GM06990 (cell line): ENCODE results near the gene KLF18.

ENCODE experiments used
- DNase-seq: peaks from one replicate; pipeline ENCODE4 v3.0.0-alpha.2; 2011; ENCODE audit not compliant: insufficient read length; ENCODE audit errors: extremely low read depth
- H3K27me3 ChIP-seq: replicated peaks from 2 replicates; pipeline ENCODE4 v1.6.0; 2011; ENCODE audit warnings: low read length; ENCODE audit not compliant: control insufficient read depth, insufficient read depth
- H3K36me3 ChIP-seq: 2 replicates; pipeline ENCODE4 v1.5.1; 2011; ENCODE audit warnings: low read length; ENCODE audit not compliant: control insufficient read depth, insufficient read depth
- H3K4me3 ChIP-seq: replicated peaks from 2 replicates; pipeline ENCODE4 v1.5.1; 2011; ENCODE audit warnings: low read depth, mild to moderate bottlenecking, control low read depth, low read length
- TF ChIP-seq, protein P1 (sequence below): IDR thresholded peaks from 2 replicates; pipeline ENCODE4 v1.5.1; 2011; ENCODE audit warnings: low read length, control low read depth, mild to moderate bottlenecking, inconsistent platforms; ENCODE audit not compliant: insufficient read depth, poor library complexity, severe bottlenecking

Gene KLF18

DNA sequence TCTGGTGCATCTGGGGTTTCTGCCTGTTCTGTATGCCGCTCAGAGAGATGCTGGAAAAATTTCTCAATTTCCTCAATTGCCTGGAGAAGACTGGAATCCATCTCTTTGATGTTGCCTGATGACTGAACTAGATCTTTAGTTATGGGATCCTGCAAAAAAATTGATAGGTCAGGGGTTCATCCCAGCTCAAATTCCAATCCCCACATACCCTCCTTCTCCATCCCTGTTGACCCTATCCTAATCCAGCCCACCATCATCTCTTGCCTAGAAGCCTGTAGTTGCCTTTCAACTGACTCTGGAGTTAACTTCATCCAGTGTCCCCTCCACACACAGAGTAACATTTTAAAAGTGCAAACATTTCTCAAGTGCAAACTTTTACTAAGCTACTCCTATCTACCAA, at the start of gene KLF18:
KLF18 (minus strand) TSS at position 101 of the 400 bp plus-strand sequence; CDS start at position 101, 0 bp downstream.
- TF ChIP-seq, protein P1, sequence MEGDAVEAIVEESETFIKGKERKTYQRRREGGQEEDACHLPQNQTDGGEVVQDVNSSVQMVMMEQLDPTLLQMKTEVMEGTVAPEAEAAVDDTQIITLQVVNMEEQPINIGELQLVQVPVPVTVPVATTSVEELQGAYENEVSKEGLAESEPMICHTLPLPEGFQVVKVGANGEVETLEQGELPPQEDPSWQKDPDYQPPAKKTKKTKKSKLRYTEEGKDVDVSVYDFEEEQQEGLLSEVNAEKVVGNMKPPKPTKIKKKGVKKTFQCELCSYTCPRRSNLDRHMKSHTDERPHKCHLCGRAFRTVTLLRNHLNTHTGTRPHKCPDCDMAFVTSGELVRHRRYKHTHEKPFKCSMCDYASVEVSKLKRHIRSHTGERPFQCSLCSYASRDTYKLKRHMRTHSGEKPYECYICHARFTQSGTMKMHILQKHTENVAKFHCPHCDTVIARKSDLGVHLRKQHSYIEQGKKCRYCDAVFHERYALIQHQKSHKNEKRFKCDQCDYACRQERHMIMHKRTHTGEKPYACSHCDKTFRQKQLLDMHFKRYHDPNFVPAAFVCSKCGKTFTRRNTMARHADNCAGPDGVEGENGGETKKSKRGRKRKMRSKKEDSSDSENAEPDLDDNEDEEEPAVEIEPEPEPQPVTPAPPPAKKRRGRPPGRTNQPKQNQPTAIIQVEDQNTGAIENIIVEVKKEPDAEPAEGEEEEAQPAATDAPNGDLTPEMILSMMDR = no peak
- DNase-seq = no peak
- peaks cover 1% of the 10 kb centered on the region; the same call in 1 of the 2 replicates for H3K27me3 ChIP-seq
- no peaks in the 10 kb centered on the region for H3K36me3 ChIP-seq
- no peak within 1 kb of the TSS for H3K4me3 ChIP-seq

DNA sequence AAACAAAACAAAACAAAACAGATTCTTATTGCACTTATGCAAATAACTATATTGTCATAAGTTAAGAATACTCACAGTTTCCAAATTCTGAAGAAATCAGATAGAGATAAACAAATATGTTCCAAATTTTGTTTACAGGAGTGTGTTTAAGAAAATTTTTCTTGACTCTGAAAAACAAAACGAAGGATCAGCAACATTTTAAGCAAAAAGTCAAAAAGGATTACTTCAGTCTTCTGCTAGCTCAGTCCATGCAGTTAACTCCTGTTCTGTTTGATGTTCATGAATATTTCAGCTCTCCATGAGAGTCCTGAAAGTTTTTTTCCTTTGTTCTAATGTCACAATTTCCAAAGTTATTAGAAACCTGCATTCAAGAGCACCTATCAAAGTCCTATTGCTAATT, 33.2 kb upstream of the KLF18 start:
- no peak for DNase-seq
- TF ChIP-seq, protein P1 = no peak
- H3K27me3 ChIP-seq = no peaks in the 10 kb centered on the region
- H3K36me3 ChIP-seq = no peaks in the 10 kb centered on the region
- no peak overlapping the region for H3K4me3 ChIP-seq

DNA sequence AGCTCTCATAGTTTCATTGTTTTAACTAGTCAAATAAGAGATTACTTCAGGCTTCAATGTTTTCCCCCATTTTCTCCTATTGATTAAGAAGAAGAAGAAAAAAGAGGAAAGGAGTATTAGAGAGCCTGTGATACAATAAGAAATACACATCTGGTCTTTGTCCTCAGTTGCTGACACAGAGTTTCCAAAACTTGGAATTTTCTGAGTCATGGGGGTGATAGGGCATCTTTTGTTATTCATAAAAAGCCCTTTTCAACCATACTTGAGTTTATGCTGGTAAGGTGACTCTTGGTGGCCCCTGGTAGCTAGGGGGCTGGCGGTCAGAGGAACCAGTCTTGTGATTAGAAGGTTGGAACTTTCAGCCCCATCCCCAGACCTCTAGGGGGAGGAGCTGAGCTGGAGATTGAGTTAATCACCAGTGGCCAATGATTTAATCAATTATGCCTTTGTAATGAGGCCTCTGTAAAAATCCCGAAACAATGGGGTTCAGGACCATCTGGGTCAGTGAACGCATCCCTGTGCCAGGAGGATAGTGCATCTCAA, 28.9 kb upstream of the KLF18 start:
- DNase-seq = no peak
- no peak overlapping the region for H3K4me3 ChIP-seq
- H3K27me3 ChIP-seq = no peaks in the 10 kb centered on the region; the same call in 1 of the 2 replicates
- H3K36me3 ChIP-seq = no peaks in the 10 kb centered on the region
- TF ChIP-seq, protein P1 = no peak

DNA sequence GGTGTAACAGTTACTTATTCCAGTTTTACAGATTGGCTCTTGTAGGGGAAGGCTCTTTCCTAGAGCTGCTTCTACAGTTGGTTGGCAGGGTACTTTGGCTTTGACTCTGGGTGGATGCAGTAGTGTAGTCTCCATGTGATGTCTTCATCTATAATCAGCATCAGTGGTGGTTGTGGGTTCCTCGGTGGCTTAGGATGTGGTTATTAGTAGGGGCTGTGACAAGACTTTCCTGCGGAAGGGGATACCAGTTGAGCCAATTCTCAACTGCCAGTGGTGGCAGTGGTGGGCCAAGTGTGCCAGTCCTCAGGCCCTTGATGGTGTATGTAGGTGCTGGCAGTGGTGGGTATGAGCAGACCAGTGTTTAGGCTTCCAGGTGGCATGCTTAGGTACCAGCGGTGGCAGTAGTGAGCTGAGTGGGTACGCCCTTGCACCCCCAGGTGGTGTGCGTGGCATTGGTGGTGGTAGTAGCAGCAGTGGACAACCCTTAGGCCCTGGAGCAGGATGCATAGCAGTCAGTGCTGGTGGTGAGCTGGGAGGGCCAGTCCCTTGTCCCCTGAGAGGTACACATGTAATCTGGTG, 27.2 kb upstream of the KLF18 start:
- Histone ChIP-seq H3K27me3 (no peaks in the 10 kb centered on the region; the same call in 1 of the 2 replicates), H3K4me3 (no peak overlapping the region), H3K36me3 (no peaks in the 10 kb centered on the region)
- TF ChIP-seq, protein P1 = no peak
- no peak for DNase-seq

DNA sequence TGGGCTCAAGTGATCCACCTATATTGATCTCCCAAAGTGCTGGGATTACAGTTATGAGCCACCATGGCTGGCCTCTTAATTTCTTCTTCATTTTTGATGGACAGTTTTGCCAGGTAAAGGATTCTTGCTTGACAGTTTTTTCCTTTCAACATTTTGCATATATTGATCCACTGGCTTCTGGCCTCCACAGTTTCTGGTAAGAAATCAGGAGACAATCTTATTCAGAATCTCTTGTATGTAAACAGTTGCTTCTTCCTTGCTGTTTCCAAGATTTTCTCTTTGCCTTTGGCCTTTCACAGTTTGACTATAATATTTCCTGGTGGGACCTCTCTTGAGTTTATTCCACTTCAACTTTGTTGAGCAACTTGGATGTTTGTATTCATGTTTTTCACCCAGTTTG, 20.1 kb upstream of the KLF18 start:
- H3K4me3 ChIP-seq = no peak overlapping the region
- no peaks in the 10 kb centered on the region for H3K27me3 ChIP-seq
- no peak for DNase-seq
- TF ChIP-seq, protein P1 = no peak
- H3K36me3 ChIP-seq = no peaks in the 10 kb centered on the region

DNA sequence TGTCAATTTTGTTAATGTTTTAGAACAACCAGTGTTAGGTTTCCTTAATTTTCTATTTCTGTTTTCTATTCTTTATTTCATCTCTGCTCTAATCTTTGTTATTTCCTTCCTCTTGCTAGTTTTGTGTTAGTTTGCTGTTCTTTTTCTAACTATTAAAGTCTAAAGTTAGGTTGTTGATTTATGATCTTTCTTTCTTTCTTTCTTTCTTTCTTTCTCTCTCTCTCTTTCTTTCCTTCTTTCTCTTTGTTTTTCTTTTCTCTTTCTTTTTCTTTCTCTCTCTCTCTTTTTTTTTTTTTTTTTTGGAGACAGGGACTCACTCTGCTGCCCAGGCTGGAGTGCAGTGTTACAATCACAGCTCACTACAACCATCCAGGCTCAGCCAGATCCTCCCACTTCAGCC, 17.4 kb upstream of the KLF18 start:
- DNase-seq = no peak
- no peaks in the 10 kb centered on the region for H3K27me3 ChIP-seq
- H3K36me3 ChIP-seq = no peaks in the 10 kb centered on the region
- H3K4me3 ChIP-seq = no peak overlapping the region
- TF ChIP-seq, protein P1 = no peak
